ENCODE measurements around the gene ANGPTL5. TPM values are rescaled to one million over a fixed set of nuclear protein-coding genes. Genes with fewer than 3 reads are reported as not detected.

Gene ANGPTL5
- total and polyA plus RNA-seq, 9 of the 15 experiments (the other 6 are each of a cell fraction or from before 2014, with no cell fraction given) = 0.03 TPM; not detected in 8

- no peak for TF ChIP-seq E2F5 (CRISPR knock-in tag; IDR thresholded peaks at IDR 0.05)
- TF ChIP-seq BRD9 (IDR thresholded peaks at IDR 0.05; ENCODE audit: low read depth, partially characterized antibody) = no peak
- no peak for TF ChIP-seq E4F1 (CRISPR knock-in tag; IDR thresholded peaks at IDR 0.05; ENCODE audit: borderline replicate concordance)
- TF ChIP-seq ZFX (CRISPR knock-in tag; IDR thresholded peaks at IDR 0.05) = no peak
- no peak for TF ChIP-seq NR1H2 (CRISPR knock-in tag; IDR thresholded peaks at IDR 0.05)
- no peak for TF ChIP-seq SRF (CRISPR knock-in tag; IDR thresholded peaks at IDR 0.05)
Measured at GRCh38 chr11:101940901-101941520, 24.7 kb upstream of the ANGPTL5 start (continued).

GRCh38 chr11:101931692-101932091 is 15.4 kb upstream of the ANGPTL5 start:
- TF ChIP-seq CEBPZ (IDR thresholded peaks at IDR 0.05; ENCODE audit: borderline replicate concordance, low read depth, low read length) (no peak), CCAR2 (IDR thresholded peaks at IDR 0.05; ENCODE audit: low read depth, low read length) (no peak), HMG20A (CRISPR knock-in tag; conservative IDR thresholded peaks at IDR 0.05) (no peak)
- in situ Hi-C loops (cut with MboI) = no loop called here

More at GRCh38 chr11:101931692-101932091, 15.4 kb upstream of the ANGPTL5 start:
- no peaks in the 10 kb centered on the region for H3K27me3 ChIP-seq (ENCODE audit: control insufficient read depth in 2 of 2, insufficient read depth in 2 of 2, low read length in 2 of 2)
- no peak overlapping the region for H2AFZ ChIP-seq (ENCODE audit: low read depth, low read length)
- ChIA-PET POLR2A (no interaction called here), CTCF (ENCODE audit: low intra/inter-chr PET ratio) (no interaction called here)
- no peak overlapping the region for H3K27ac ChIP-seq (ENCODE audit: extremely low read depth, low read depth, low read length)
- H3K4me3 ChIP-seq = no peak overlapping the region
- no peak overlapping the region for H3K4me2 ChIP-seq (ENCODE audit: insufficient read depth, low read length)
- DNase-seq (ENCODE audit: extremely low read depth in 1 of 4, low spot score in 3 of 4) (no peak), ATAC-seq (no peak), FAIRE-seq (no peak)
- no peaks in the 10 kb centered on the region for H3K4me1 ChIP-seq (replicated peaks in 1 of 2; ENCODE audit: control insufficient read depth in 2 of 2, insufficient read depth in 2 of 2, low read length in 2 of 2)
- H3K79me2 ChIP-seq (ENCODE audit: control insufficient read depth, insufficient read depth, low read length) = no peaks in the 10 kb centered on the region
- no peak overlapping the region for H3K9ac ChIP-seq (ENCODE audit: insufficient read depth in 1 of 2, low read depth in 2 of 2, low read length in 2 of 2)
- no TSS peak for BruUV-seq (replicated peaks)
- intact Hi-C loops (cut with micrococcal nuclease) = no loop called here
- WGBS (ENCODE audit: insufficient coverage, low coverage, missing lambda C conversion rate) = under 1% methylated on average over 6 of the region's 6 CpGs
- H3K36me3 ChIP-seq (ENCODE audit: control insufficient read depth, insufficient read depth, low read length) = no peaks in the 10 kb centered on the region
- no peaks in the 10 kb centered on the region for H4K20me1 ChIP-seq (replicated peaks; ENCODE audit: control insufficient read depth, insufficient read depth, low read length)
- no peaks in the 10 kb centered on the region for H3K9me1 ChIP-seq (ENCODE audit: control insufficient read depth, insufficient read depth, low read length)
- no peaks in the 10 kb centered on the region for H3K9me3 ChIP-seq (replicated peaks; ENCODE audit: control insufficient read depth, insufficient read depth, low read depth, low read length)
